ENCODE measurements around the gene MADD. TPM values are rescaled to one million over a fixed set of nuclear protein-coding genes. Genes with fewer than 3 reads are reported as not detected.

Gene MADD
- polyA plus RNA-seq (2012; ENCODE audit: insufficient read depth, insufficient read length): 38.7 TPM

- peak within 1 kb of the TSS; percentile 58 for H3K4me3 ChIP-seq (ENCODE audit: low read length)
- DNase-seq (ENCODE audit: low read depth, low spot score): peak; percentile 80
Measured at GRCh38 chr11:47269829-47270305, at the start of gene MADD. Gene MADD, plus strand, starts transcription at chr11:47270133.

GRCh38 chr11:47220401-47220821 is 49.5 kb upstream of the MADD start:
- no peak for DNase-seq (ENCODE audit: low read depth, low spot score)
- no peak overlapping the region for H3K4me3 ChIP-seq (ENCODE audit: low read length)

GRCh38 chr11:47222696-47223095 is 47.2 kb upstream of the MADD start:
- no peak overlapping the region for H3K4me3 ChIP-seq (ENCODE audit: low read length)
- no peak for DNase-seq (ENCODE audit: low read depth, low spot score)

GRCh38 chr11:47225552-47226400 is 44.2 kb upstream of the MADD start:
- no peak for DNase-seq (ENCODE audit: low read depth, low spot score)
- no peak overlapping the region for H3K4me3 ChIP-seq (ENCODE audit: low read length)

GRCh38 chr11:47229161-47229560 is 40.8 kb upstream of the MADD start:
- DNase-seq (ENCODE audit: low read depth, low spot score): no peak
- H3K4me3 ChIP-seq (ENCODE audit: low read length): no peak overlapping the region

GRCh38 chr11:47233051-47233450 is 36.9 kb upstream of the MADD start:
- no peak for DNase-seq (ENCODE audit: low read depth, low spot score)
- H3K4me3 ChIP-seq (ENCODE audit: low read length): no peak overlapping the region

- H3K4me3 ChIP-seq (ENCODE audit: low read length): no peak overlapping the region
- peak; percentile 44 for DNase-seq (ENCODE audit: low read depth, low spot score)
Measured at GRCh38 chr11:47233989-47234668, 35.8 kb upstream of the MADD start.

GRCh38 chr11:47234669-47235100 is 35.2 kb upstream of the MADD start:
- no peak overlapping the region for H3K4me3 ChIP-seq (ENCODE audit: low read length)
- DNase-seq (ENCODE audit: low read depth, low spot score): peak; percentile 68

- H3K4me3 ChIP-seq (ENCODE audit: low read length): no peak overlapping the region
- no peak for DNase-seq (ENCODE audit: low read depth, low spot score)
Measured at GRCh38 chr11:47235163-47235562, 34.8 kb upstream of the MADD start.

GRCh38 chr11:47236482-47236881 is 33.5 kb upstream of the MADD start:
- no peak overlapping the region for H3K4me3 ChIP-seq (ENCODE audit: low read length)
- no peak for DNase-seq (ENCODE audit: low read depth, low spot score)

GRCh38 chr11:47239852-47240251 is 30.1 kb upstream of the MADD start:
- no peak overlapping the region for H3K4me3 ChIP-seq (ENCODE audit: low read length)
- no peak for DNase-seq (ENCODE audit: low read depth, low spot score)

GRCh38 chr11:47241841-47242301 is 28.1 kb upstream of the MADD start:
- no peak for DNase-seq (ENCODE audit: low read depth, low spot score)
- H3K4me3 ChIP-seq (ENCODE audit: low read length): no peak overlapping the region

- no peak overlapping the region for H3K4me3 ChIP-seq (ENCODE audit: low read length)
- DNase-seq (ENCODE audit: low read depth, low spot score): no peak
Measured at GRCh38 chr11:47242596-47243192, 27.2 kb upstream of the MADD start.

- no peak for DNase-seq (ENCODE audit: low read depth, low spot score)
- no peak overlapping the region for H3K4me3 ChIP-seq (ENCODE audit: low read length)
Measured at GRCh38 chr11:47243454-47243853, 26.5 kb upstream of the MADD start.

GRCh38 chr11:47244448-47245350 is 25.2 kb upstream of the MADD start:
- DNase-seq (ENCODE audit: low read depth, low spot score): no peak
- no peak overlapping the region for H3K4me3 ChIP-seq (ENCODE audit: low read length)

GRCh38 chr11:47245611-47246357 is 24.1 kb upstream of the MADD start:
- H3K4me3 ChIP-seq (ENCODE audit: low read length): no peak overlapping the region
- DNase-seq (ENCODE audit: low read depth, low spot score): no peak

GRCh38 chr11:47247502-47247901 is 22.4 kb upstream of the MADD start:
- DNase-seq (ENCODE audit: low read depth, low spot score): no peak
- H3K4me3 ChIP-seq (ENCODE audit: low read length): peak overlapping the region; percentile 98

- H3K4me3 ChIP-seq (ENCODE audit: low read length): peak overlapping the region; percentile 98
- DNase-seq (ENCODE audit: low read depth, low spot score): no peak
Measured at GRCh38 chr11:47248304-47248663, 21.6 kb upstream of the MADD start.
